Measurements from ENCODE around the gene ANKRD45.

GRCh38 chr1:173648880-173649605 lies 20.6 kb downstream of the ANKRD45 start:
- TF ChIP-seq EGR1 (IDR thresholded peaks at IDR 0.05; ENCODE audit: borderline replicate concordance, low read depth, low read length), result no peak
- no peak for TF ChIP-seq BRCA1 (IDR thresholded peaks at IDR 0.05; ENCODE audit: low read depth, low read length)
- no peak for TF ChIP-seq CTCF (IDR thresholded peaks at IDR 0.05; ENCODE audit: control extremely low read depth in 1 of 3, insufficient read depth in 1 of 3, low read depth in 1 of 3, low read length in 3 of 3)
- no peak for TF ChIP-seq CBX5 (IDR thresholded peaks at IDR 0.05; ENCODE audit: low read depth, low read length)
- no peak for TF ChIP-seq ATF3 (IDR thresholded peaks at IDR 0.05; ENCODE audit: insufficient read depth, low read depth, low read length)
- TF ChIP-seq POLR2A (IDR thresholded peaks at IDR 0.05; ENCODE audit: control extremely low read depth in 1 of 2, low read depth in 2 of 2, low read length in 2 of 2), result no peak
- TF ChIP-seq TCF12 (IDR thresholded peaks at IDR 0.05; ENCODE audit: low read depth, low read length), result no peak
- TF ChIP-seq CEBPB (IDR thresholded peaks at IDR 0.05; ENCODE audit: low read depth, low read length), result no peak
- TF ChIP-seq FOSL1 (IDR thresholded peaks at IDR 0.05; ENCODE audit: insufficient read depth, low read depth, low read length), result no peak
- no peak for TF ChIP-seq GABPA (IDR thresholded peaks at IDR 0.05; ENCODE audit: borderline replicate concordance, insufficient read depth, low read length)
- no peak for TF ChIP-seq TBP (IDR thresholded peaks at IDR 0.05; ENCODE audit: low read depth, low read length)
